Upper lobe of right lung (tissue), 1 donor: Measurements from ENCODE around the gene SLC38A6. TPM values are rescaled to one million over a fixed set of nuclear protein-coding genes. Genes with fewer than 3 reads are reported as not detected.

Source experiments
- ATAC-seq: fragments of 200-7000 bp; cut with Tn5 transposase; one replicate; pipeline ENCODE4 v1.9.1; 2020; ENCODE audit warnings: mild to moderate bottlenecking, moderate library complexity
- DNase-seq: peaks from one replicate; pipeline ENCODE4 v3.0.0-alpha.2; 2020
- H3K27ac ChIP-seq: fragments of 200-600 bp; one replicate; pipeline ENCODE4 v1.8.0; 2022
- H3K27me3 ChIP-seq: fragments of 200-600 bp; one replicate; pipeline ENCODE4 v1.8.0; 2022; ENCODE audit warnings: mild to moderate bottlenecking
- H3K36me3 ChIP-seq: fragments of 200-600 bp; one replicate; pipeline ENCODE4 v1.8.0; 2022
- H3K4me1 ChIP-seq: fragments of 200-600 bp; one replicate; pipeline ENCODE4 v1.8.0; 2022
- H3K4me3 ChIP-seq: fragments of 200-600 bp; one replicate; pipeline ENCODE4 v1.8.0; 2022; ENCODE audit warnings: mild to moderate bottlenecking
- H3K9me3 ChIP-seq: fragments of 200-600 bp; one replicate; pipeline ENCODE4 v1.8.0; 2022
- CTCF ChIP-seq: fragments of 200-600 bp; IDR thresholded peaks from one replicate; pipeline ENCODE4 v1.8.0; 2022; ENCODE audit warnings: antibody characterized with exemption
- intact Hi-C: fragments of 100-400 bp; cut with DNase I; formaldehyde crosslinking; loops from one replicate; pipeline ENCODE4 v1.11.0; 2022
- total RNA-seq: library from RNA; stranded (reverse); fragmentation: NEBNext Ultra II Directional; extraction: Animal tissue kit (Norgen Biotek cat#: 25700); gene quantifications from one replicate; pipeline ENCODE4 v1.2.1, GENCODE V29; 2021
- donor health status: DM: no; HTN: yes; CAD: no; lungs with severe emphysema.

Gene SLC38A6
- total RNA-seq, 1 donor from 2014 or later: 24.3 TPM

- TF ChIP-seq CTCF: no peak
- H3K4me3 ChIP-seq: no peak overlapping the region
- intact Hi-C loops: no loop called here
- no peak for ATAC-seq
- no peaks in the 10 kb centered on the region for H3K27me3 ChIP-seq
- no peaks in the 10 kb centered on the region for H3K36me3 ChIP-seq
- H3K4me1 ChIP-seq: no peaks in the 10 kb centered on the region
- no peaks in the 10 kb centered on the region for H3K9me3 ChIP-seq
- DNase-seq: no peak
- no peak overlapping the region for H3K27ac ChIP-seq
Measured at GRCh38 chr14:61042220-61042619, 61.2 kb downstream of the SLC38A6 start.

GRCh38 chr14:61043506-61043905 lies 62.5 kb downstream of the SLC38A6 start:
- Histone ChIP-seq H3K4me1 (no peaks in the 10 kb centered on the region), H3K27me3 (no peaks in the 10 kb centered on the region), H3K9me3 (no peaks in the 10 kb centered on the region), H3K4me3 (no peak overlapping the region), H3K27ac (no peak overlapping the region), H3K36me3 (no peaks in the 10 kb centered on the region)
- ATAC-seq: no peak
- no peak for TF ChIP-seq CTCF
- intact Hi-C loops: no loop called here
- DNase-seq: no peak

- Histone ChIP-seq H3K27me3 (no peaks in the 10 kb centered on the region), H3K9me3 (no peaks in the 10 kb centered on the region), H3K4me1 (no peaks in the 10 kb centered on the region), H3K27ac (no peak overlapping the region), H3K4me3 (no peak overlapping the region), H3K36me3 (no peaks in the 10 kb centered on the region)
- TF ChIP-seq CTCF: no peak
- DNase-seq: no peak
- intact Hi-C loops: no loop called here
- no peak for ATAC-seq
Measured at GRCh38 chr14:61047021-61047420, 66.0 kb downstream of the SLC38A6 start.

- H3K9me3 ChIP-seq: no peaks in the 10 kb centered on the region
- H3K27me3 ChIP-seq: no peaks in the 10 kb centered on the region
- H3K4me1 ChIP-seq: no peaks in the 10 kb centered on the region
- no peak overlapping the region for H3K4me3 ChIP-seq
- H3K36me3 ChIP-seq: no peaks in the 10 kb centered on the region
- TF ChIP-seq CTCF: no peak
- no peak overlapping the region for H3K27ac ChIP-seq
- ATAC-seq (no peak), DNase-seq (no peak)
- intact Hi-C loops: no loop called here
Measured at GRCh38 chr14:61048640-61049039, 67.6 kb downstream of the SLC38A6 start.

- TF ChIP-seq CTCF: no peak
- H3K36me3 ChIP-seq: no peaks in the 10 kb centered on the region
- H3K27ac ChIP-seq: no peak overlapping the region
- no peaks in the 10 kb centered on the region for H3K9me3 ChIP-seq
- H3K27me3 ChIP-seq: no peaks in the 10 kb centered on the region
- intact Hi-C loops: no loop called here
- H3K4me1 ChIP-seq: no peaks in the 10 kb centered on the region
- no peak for ATAC-seq
- no peak overlapping the region for H3K4me3 ChIP-seq
- no peak for DNase-seq
Measured at GRCh38 chr14:61050417-61050816, 69.4 kb downstream of the SLC38A6 start.

- DNase-seq: no peak
Measured at GRCh38 chr14:61051051-61051450, 70.0 kb downstream of the SLC38A6 start.

More at GRCh38 chr14:61051051-61051450, 70.0 kb downstream of the SLC38A6 start:
- ATAC-seq: peak; percentile 87
- no peak overlapping the region for H3K27ac ChIP-seq
- H3K4me1 ChIP-seq: no peaks in the 10 kb centered on the region
- H3K36me3 ChIP-seq: no peaks in the 10 kb centered on the region
- intact Hi-C loops: no loop called here
- no peaks in the 10 kb centered on the region for H3K27me3 ChIP-seq
- TF ChIP-seq CTCF: no peak
- no peaks in the 10 kb centered on the region for H3K9me3 ChIP-seq
- no peak overlapping the region for H3K4me3 ChIP-seq
